MM.1S (cell line): ENCODE results near the gene CRNKL1.

Experiments used
- CTCF ChIP-seq: fragments of 300-600 bp; sonication (generic); IDR thresholded peaks from 2 replicates; pipeline ENCODE4 v1.5.1; 2016; ENCODE audit warnings: antibody characterized with exemption, low read length, mixed read lengths
- EZH2phosphoT487 ChIP-seq: fragments of 300-600 bp; sonication (generic); IDR thresholded peaks from 2 replicates; pipeline ENCODE4 v1.6.1; 2018; ENCODE audit warnings: antibody characterized with exemption, low read length

- TF ChIP-seq CTCF (no peak), EZH2phosphoT487 (no peak)
Observed at GRCh38 chr20:20034486-20034885, 17.8 kb downstream of the CRNKL1 start.
